HCT116 (cell line): ENCODE data around the gene RAPGEF3. TPM values are rescaled to one million over a fixed set of nuclear protein-coding genes. Genes with fewer than 3 reads are reported as not detected.

Source experiments
- ATAC-seq: fragments of 200-7000 bp; cut with Tn5 transposase; 2 replicates; pipeline ENCODE4 v1.9.1; 2020; ENCODE audit warnings: mild to moderate bottlenecking, moderate library complexity
- BruUV-seq: library from RNA; stranded (reverse); fragments of 400-500 nt; replicated peaks from 2 replicates; lab custom pipeline; 2021; lab: Mats Ljungman, UMichigan
- CTCF ChIA-PET: fragments of 300-600 bp; sonication (Branson Sonifier 250); formaldehyde crosslinking; loops from one replicate; lab custom pipeline; 2021; ENCODE audit warnings: antibody characterized with exemption; lab: Charles Lee
- POLR2A ChIA-PET: fragments of 300-600, 350-600 bp; sonication (Branson Sonifier 250); formaldehyde crosslinking; loops from one replicate; lab custom pipeline; 2021; ENCODE audit warnings: antibody characterized with exemption; lab: Charles Lee
- RAD21 ChIA-PET, 2 experiments: fragments of 300-600 bp; sonication (Branson Sonifier 250); formaldehyde crosslinking; loops; one replicate each; lab custom pipeline; 2023; ENCODE audit warnings: low total read pairs in 2 of 2; ENCODE audit not compliant: uncharacterized antibody in 2 of 2, unreplicated experiment in 2 of 2, low non-redundant PET in 1 of 2; lab: Charles Lee
- DNase-seq: peaks from one replicate; pipeline ENCODE4 v3.0.0-alpha.2; 2010; ENCODE audit warnings: low read depth, low spot score
- H2AFZ ChIP-seq: fragments of 200-600 bp; shearing (Covaris generic), sonication (generic); 2 replicates; pipeline ENCODE4 v1.6.1; 2017; ENCODE audit warnings: low read depth, mixed run types, mixed read lengths, antibody characterized with exemption, low read length; ENCODE audit not compliant: poor library complexity, severe bottlenecking
- H3K27ac ChIP-seq: 2 replicates; pipeline ENCODE4 v1.5.1; 2012; ENCODE audit warnings: low read depth, low read length
- H3K27me3 ChIP-seq: fragments of 200-600 bp; sonication (generic); 2 replicates; pipeline ENCODE4 v1.6.1; 2016; ENCODE audit warnings: mixed run types, low read length, mixed read lengths; ENCODE audit not compliant: insufficient read depth
- H3K36me3 ChIP-seq, 2 experiments: fragments of 200-500 bp in 1 of 2; fragments of 200-600 bp in 1 of 2; sonication (Bioruptor generic) in 1 of 2; sonication (generic) in 1 of 2; 2 replicates each; pipeline versions ENCODE4 v1.5.1 to v1.6.1; 2014 to 2016; ENCODE audit warnings: low read length in 2 of 2, inconsistent platforms in 1 of 2, mixed read lengths in 1 of 2, mixed run types in 1 of 2; ENCODE audit not compliant: insufficient read depth in 2 of 2, control insufficient read depth in 1 of 2
- H3K4me1 ChIP-seq, 2 experiments: fragments of 200-600 bp in 1 of 2; sonication (generic) in 1 of 2; 2 replicates each; pipeline versions ENCODE4 v1.5.1 to v1.6.1; 2012 to 2017; ENCODE audit warnings: low read length in 2 of 2, inconsistent platforms in 1 of 2, mild to moderate bottlenecking in 1 of 2, mixed read lengths in 1 of 2, mixed run types in 1 of 2, moderate library complexity in 1 of 2; ENCODE audit not compliant: insufficient read depth in 2 of 2, control insufficient read depth in 1 of 2
- H3K4me2 ChIP-seq: fragments of 200-600 bp; sonication (generic); 2 replicates; pipeline ENCODE4 v1.6.1; 2017; ENCODE audit warnings: mixed run types, low read length, mixed read lengths
- H3K4me3 ChIP-seq, 2 experiments: fragments of 200-600 bp in 1 of 2; sonication (generic) in 1 of 2; replicated peaks in 1 of 2; 2 replicates each; pipeline ENCODE4 v1.5.1; 2011 to 2016; ENCODE audit warnings: low read length in 2 of 2, control low read depth in 1 of 2, low read depth in 1 of 2, mild to moderate bottlenecking in 1 of 2, mixed read lengths in 1 of 2, mixed run types in 1 of 2
- H3K79me2 ChIP-seq: fragments of 200-600 bp; sonication (generic); 2 replicates; pipeline ENCODE4 v1.6.1; 2017; ENCODE audit warnings: mild to moderate bottlenecking, mixed run types, low read length, moderate library complexity, mixed read lengths; ENCODE audit not compliant: insufficient read depth
- H3K9ac ChIP-seq: fragments of 200-600 bp; sonication (generic); 2 replicates; pipeline ENCODE4 v1.6.1; 2016; ENCODE audit warnings: low read length, mixed read lengths
- H3K9me2 ChIP-seq: fragments of 200-600 bp; sonication (generic), shearing (Covaris generic); 2 replicates; pipeline ENCODE4 v1.6.1; 2017; ENCODE audit warnings: mixed run types, mild to moderate bottlenecking, moderate library complexity; ENCODE audit not compliant: insufficient read depth
- H3K9me3 ChIP-seq, 2 experiments: fragments of 200-500 bp in 1 of 2; fragments of 200-600 bp in 1 of 2; sonication (Bioruptor generic) in 1 of 2; sonication (generic) in 1 of 2; 2 replicates each; pipeline ENCODE4 v1.6.1; 2014 to 2017; ENCODE audit warnings: low read length in 2 of 2, mixed read lengths in 2 of 2, inconsistent platforms in 1 of 2, low read depth in 1 of 2, mild to moderate bottlenecking in 1 of 2, mixed run types in 1 of 2, moderate library complexity in 1 of 2; ENCODE audit not compliant: control insufficient read depth in 1 of 2, insufficient read depth in 1 of 2
- H4K20me1 ChIP-seq: fragments of 200-600 bp; sonication (generic), shearing (Covaris generic); 2 replicates; pipeline ENCODE4 v1.6.1; 2017; ENCODE audit warnings: mixed run types, mild to moderate bottlenecking, moderate library complexity; ENCODE audit not compliant: insufficient read depth
- CTCF ChIP-seq, 3 experiments: fragments of 200-600 bp in 1 of 3; sonication (generic) in 1 of 3; IDR thresholded peaks in 2 of 3; conservative IDR thresholded peaks in 1 of 3; 2 replicates each; pipeline ENCODE4 v1.5.1; 2012 to 2017; ENCODE audit warnings: low read depth in 2 of 3, low read length in 2 of 3, antibody characterized with exemption in 1 of 3, borderline replicate concordance in 1 of 3, control low read depth in 1 of 3, mild to moderate bottlenecking in 1 of 3, mixed read lengths in 1 of 3, mixed run types in 1 of 3, moderate library complexity in 1 of 3; ENCODE audit not compliant: insufficient read depth in 1 of 3
- EGR1 ChIP-seq: IDR thresholded peaks from 2 replicates; pipeline ENCODE4 v1.6.1; 2012; ENCODE audit warnings: low read depth
- SIN3A ChIP-seq: IDR thresholded peaks from 2 replicates; pipeline ENCODE4 v1.6.1; 2012; ENCODE audit warnings: low read depth
- YY1 ChIP-seq: IDR thresholded peaks from 2 replicates; pipeline ENCODE4 v1.6.1; 2011; ENCODE audit warnings: low read length, low read depth, moderate library complexity, mild to moderate bottlenecking; ENCODE audit not compliant: insufficient replicate concordance; ENCODE audit errors: extremely low read depth
- intact Hi-C: fragments of 100-400 bp; cut with micrococcal nuclease; formaldehyde crosslinking; loops from 2 replicates; pipeline ENCODE4 v1.10.0; 2022
- total RNA-seq: library from RNA; stranded (reverse); gene quantifications from one replicate; pipeline ENCODE4 v1.2.1, GENCODE V29; 2021; ENCODE audit not compliant: unreplicated experiment
- TF ChIP-seq, protein P1 (sequence below): IDR thresholded peaks from 2 replicates; pipeline ENCODE4 v1.6.1; 2011; ENCODE audit warnings: mild to moderate bottlenecking, low read length, moderate library complexity; ENCODE audit not compliant: insufficient replicate concordance; ENCODE audit errors: extremely low read depth

The RAPGEF3 gene
- total RNA-seq, 1 experiment from 2014 or later, result 1.8 TPM

DNA sequence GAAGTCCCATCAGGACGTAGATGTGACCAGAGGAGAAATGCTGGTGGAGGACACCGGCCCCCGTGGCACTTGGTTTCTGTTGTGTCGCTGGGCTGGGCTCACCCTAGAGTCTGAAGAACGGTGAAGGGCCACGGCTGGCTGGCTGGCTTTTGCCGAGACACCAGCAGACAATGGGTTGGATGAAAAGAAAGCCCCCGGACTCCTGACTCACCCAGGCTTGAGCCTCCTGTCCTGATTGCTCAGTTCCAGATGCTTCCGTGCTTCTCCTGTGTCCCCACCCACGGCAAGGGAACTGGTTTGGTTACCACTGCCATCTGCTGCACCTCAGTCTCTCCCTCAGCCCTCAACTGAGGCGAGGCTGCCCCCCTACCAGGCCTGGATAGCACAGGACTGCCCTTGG is 23.0 kb downstream of the RAPGEF3 start:
- Histone ChIP-seq H3K36me3 (no peaks in the 10 kb centered on the region), H3K9ac (no peak overlapping the region), H2AFZ (no peak overlapping the region), H3K4me2 (no peak overlapping the region), H3K9me2 (no peaks in the 10 kb centered on the region), H3K27me3 (no peaks in the 10 kb centered on the region), H3K79me2 (no peaks in the 10 kb centered on the region), H3K4me1 (peaks cover 12 to 30% of the 10 kb centered on the region in 2 experiments; a peak in 3 of 4 replicates), H4K20me1 (no peaks in the 10 kb centered on the region), H3K27ac (no peak overlapping the region), H3K9me3 (no peaks in the 10 kb centered on the region), H3K4me3 (no peak overlapping the region)
- ATAC-seq, result no peak
- CTCF ChIA-PET, result interaction anchor here (1.5 to 2.8 kb wide), 2 partner anchors 32 to 102 kb away, joined by 6 to 17 read pairs; no protein-coding TSS in a partner anchor
- TF ChIP-seq EGR1 (no peak), CTCF (IDR thresholded peaks at IDR 0.05 in 2 of 3, conservative IDR thresholded peaks at IDR 0.05 in 1 of 3; ENCODE audit: borderline replicate concordance in 1 of 3, insufficient read depth in 1 of 3, low read depth in 2 of 3, low read length in 2 of 3) (no peak), SIN3A (no peak), YY1 (no peak)
- TF ChIP-seq, protein P1, sequence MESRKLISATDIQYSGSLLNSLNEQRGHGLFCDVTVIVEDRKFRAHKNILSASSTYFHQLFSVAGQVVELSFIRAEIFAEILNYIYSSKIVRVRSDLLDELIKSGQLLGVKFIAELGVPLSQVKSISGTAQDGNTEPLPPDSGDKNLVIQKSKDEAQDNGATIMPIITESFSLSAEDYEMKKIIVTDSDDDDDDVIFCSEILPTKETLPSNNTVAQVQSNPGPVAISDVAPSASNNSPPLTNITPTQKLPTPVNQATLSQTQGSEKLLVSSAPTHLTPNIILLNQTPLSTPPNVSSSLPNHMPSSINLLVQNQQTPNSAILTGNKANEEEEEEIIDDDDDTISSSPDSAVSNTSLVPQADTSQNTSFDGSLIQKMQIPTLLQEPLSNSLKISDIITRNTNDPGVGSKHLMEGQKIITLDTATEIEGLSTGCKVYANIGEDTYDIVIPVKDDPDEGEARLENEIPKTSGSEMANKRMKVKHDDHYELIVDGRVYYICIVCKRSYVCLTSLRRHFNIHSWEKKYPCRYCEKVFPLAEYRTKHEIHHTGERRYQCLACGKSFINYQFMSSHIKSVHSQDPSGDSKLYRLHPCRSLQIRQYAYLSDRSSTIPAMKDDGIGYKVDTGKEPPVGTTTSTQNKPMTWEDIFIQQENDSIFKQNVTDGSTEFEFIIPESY, result no peak
- no peak for DNase-seq
- POLR2A ChIA-PET, result no interaction called here
- intact Hi-C loops, result no loop called here
- no TSS peak for BruUV-seq
- RAD21 ChIA-PET, result no interaction called here
